Stomach (tissue), 4 donors: ENCODE measurements around the gene TMEM132C.

Experiments
- CTCF ChIP-seq, 7 experiments: fragments of 450-650 bp in 4 of 7; fragments of 200-600 bp in 3 of 7; sonication (generic) in 3 of 7; IDR thresholded peaks; one replicate each; pipeline ENCODE4 v1.5.1; 2016 to 2019; ENCODE audit warnings: antibody characterized with exemption in 7 of 7, control low read depth in 2 of 7, mild to moderate bottlenecking in 1 of 7
- EP300 ChIP-seq: sonication (generic); formaldehyde crosslinking; IDR thresholded peaks from one replicate; pipeline ENCODE4 v1.6.1; 2017; ENCODE audit warnings: antibody characterized with exemption
- POLR2A ChIP-seq, 4 donors: fragments of 450-650 bp; IDR thresholded peaks; one replicate each; pipeline ENCODE4 v1.6.1; 2016; ENCODE audit warnings: antibody characterized with exemption in 4 of 4, control low read depth in 2 of 4, mild to moderate bottlenecking in 1 of 4, moderate library complexity in 1 of 4
- POLR2AphosphoS5 ChIP-seq, 3 donors: sonication (generic); formaldehyde crosslinking; IDR thresholded peaks; one replicate each; pipeline ENCODE4 v1.6.1; 2016; ENCODE audit warnings: antibody characterized with exemption in 3 of 3

- no peak for TF ChIP-seq CTCF (IDR thresholded peaks at IDR 0.05)
- TF ChIP-seq POLR2AphosphoS5 (IDR thresholded peaks at IDR 0.05), result no peak
- no peak for TF ChIP-seq POLR2A (IDR thresholded peaks at IDR 0.05)
- TF ChIP-seq EP300, result no peak
These were observed 243.5 kb downstream of the TMEM132C start for GRCh38 chr12:128510511-128510910.
